Measurements from ENCODE around the gene EMP3. TPM values are rescaled to one million over a fixed set of nuclear protein-coding genes. Genes with fewer than 3 reads are reported as not detected.

Gene EMP3
- total RNA-seq, 1 donor from 2014 or later: 277 TPM

DNA sequence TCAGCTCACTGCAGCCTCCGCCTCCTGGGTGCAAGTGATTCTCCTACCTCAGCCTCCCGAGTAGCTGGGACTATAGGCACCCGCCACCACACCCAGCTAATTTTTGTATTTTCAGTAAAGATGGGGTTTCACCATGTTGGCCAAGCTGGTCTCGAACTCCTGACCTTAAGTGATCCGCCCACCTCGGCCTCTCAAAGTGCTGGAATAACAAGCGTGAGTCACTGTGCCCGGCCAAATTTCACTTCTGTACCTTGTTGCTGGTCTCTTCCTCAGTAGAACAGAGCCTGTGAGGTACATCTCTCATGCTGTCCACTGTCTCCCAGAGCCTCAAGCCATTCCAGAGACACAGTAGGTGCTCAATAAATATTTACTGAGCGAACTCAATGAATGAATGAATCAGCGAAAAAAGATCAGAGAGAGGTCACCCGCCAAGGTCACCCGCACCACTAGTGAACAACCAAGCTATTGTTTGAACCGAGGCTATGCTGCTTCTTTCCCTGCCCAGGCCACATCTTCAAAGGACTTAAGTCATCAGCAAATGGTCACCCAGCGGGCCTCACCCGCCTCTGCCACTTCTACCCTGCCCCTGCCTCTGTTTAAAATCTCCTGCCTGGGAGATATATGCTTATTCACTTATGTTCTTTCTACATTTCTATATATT, 29.1 kb downstream of the EMP3 start:
- TF ChIP-seq, protein P1, sequence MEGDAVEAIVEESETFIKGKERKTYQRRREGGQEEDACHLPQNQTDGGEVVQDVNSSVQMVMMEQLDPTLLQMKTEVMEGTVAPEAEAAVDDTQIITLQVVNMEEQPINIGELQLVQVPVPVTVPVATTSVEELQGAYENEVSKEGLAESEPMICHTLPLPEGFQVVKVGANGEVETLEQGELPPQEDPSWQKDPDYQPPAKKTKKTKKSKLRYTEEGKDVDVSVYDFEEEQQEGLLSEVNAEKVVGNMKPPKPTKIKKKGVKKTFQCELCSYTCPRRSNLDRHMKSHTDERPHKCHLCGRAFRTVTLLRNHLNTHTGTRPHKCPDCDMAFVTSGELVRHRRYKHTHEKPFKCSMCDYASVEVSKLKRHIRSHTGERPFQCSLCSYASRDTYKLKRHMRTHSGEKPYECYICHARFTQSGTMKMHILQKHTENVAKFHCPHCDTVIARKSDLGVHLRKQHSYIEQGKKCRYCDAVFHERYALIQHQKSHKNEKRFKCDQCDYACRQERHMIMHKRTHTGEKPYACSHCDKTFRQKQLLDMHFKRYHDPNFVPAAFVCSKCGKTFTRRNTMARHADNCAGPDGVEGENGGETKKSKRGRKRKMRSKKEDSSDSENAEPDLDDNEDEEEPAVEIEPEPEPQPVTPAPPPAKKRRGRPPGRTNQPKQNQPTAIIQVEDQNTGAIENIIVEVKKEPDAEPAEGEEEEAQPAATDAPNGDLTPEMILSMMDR (IDR thresholded peaks at IDR 0.05): no peak
- H3K27ac Mint-ChIP-seq (ENCODE audit: unreplicated experiment): no peak overlapping the region
- H3K4me3 Mint-ChIP-seq (ENCODE audit: unreplicated experiment): no peak overlapping the region
- DNase-seq (ENCODE audit: low spot score): no peak
- H3K27me3 Mint-ChIP-seq (ENCODE audit: low read depth): no peaks in the 10 kb centered on the region
- no peaks in the 10 kb centered on the region for H3K36me3 Mint-ChIP-seq (ENCODE audit: low read depth)
- H3K9me3 Mint-ChIP-seq (ENCODE audit: low read depth): no peaks in the 10 kb centered on the region
- peaks cover 6% of the 10 kb centered on the region for H3K4me1 Mint-ChIP-seq (ENCODE audit: low read depth)

- Mint-ChIP-seq H3K9me3 (ENCODE audit: low read depth) (no peaks in the 10 kb centered on the region), H3K27ac (ENCODE audit: unreplicated experiment) (no peak overlapping the region), H3K27me3 (ENCODE audit: low read depth) (no peaks in the 10 kb centered on the region), H3K4me1 (ENCODE audit: low read depth) (peaks cover 6% of the 10 kb centered on the region), H3K4me3 (ENCODE audit: unreplicated experiment) (no peak overlapping the region), H3K36me3 (ENCODE audit: low read depth) (no peaks in the 10 kb centered on the region)
- TF ChIP-seq, protein P1 (IDR thresholded peaks at IDR 0.05): no peak
- DNase-seq (ENCODE audit: low spot score): no peak
These were observed 30.1 kb downstream of the EMP3 start for GRCh38 chr19:48355365-48355954.

GRCh38 chr19:48359123-48359522, 33.8 kb downstream of the EMP3 start:
- Mint-ChIP-seq H3K4me1 (ENCODE audit: low read depth) (peaks cover 11% of the 10 kb centered on the region), H3K4me3 (ENCODE audit: unreplicated experiment) (no peak overlapping the region), H3K27ac (ENCODE audit: unreplicated experiment) (no peak overlapping the region), H3K27me3 (ENCODE audit: low read depth) (no peaks in the 10 kb centered on the region), H3K36me3 (ENCODE audit: low read depth) (no peaks in the 10 kb centered on the region), H3K9me3 (ENCODE audit: low read depth) (no peaks in the 10 kb centered on the region)
- DNase-seq (ENCODE audit: low spot score): no peak
- TF ChIP-seq, protein P1 (IDR thresholded peaks at IDR 0.05): no peak

- Mint-ChIP-seq H3K9me3 (ENCODE audit: low read depth) (no peaks in the 10 kb centered on the region), H3K36me3 (ENCODE audit: low read depth) (no peaks in the 10 kb centered on the region), H3K27ac (ENCODE audit: unreplicated experiment) (peak overlapping the region; percentile 27), H3K4me3 (ENCODE audit: unreplicated experiment) (no peak overlapping the region), H3K27me3 (ENCODE audit: low read depth) (no peaks in the 10 kb centered on the region), H3K4me1 (ENCODE audit: low read depth) (peaks cover 10% of the 10 kb centered on the region)
- TF ChIP-seq, protein P1 (IDR thresholded peaks at IDR 0.05): no peak
- no peak for DNase-seq (ENCODE audit: low spot score)
These were observed 36.6 kb downstream of the EMP3 start for GRCh38 chr19:48361912-48362311.

- TF ChIP-seq, protein P1 (IDR thresholded peaks at IDR 0.05): no peak
- DNase-seq (ENCODE audit: low spot score): peak; percentile 99
- Mint-ChIP-seq H3K4me1 (ENCODE audit: low read depth) (peaks cover 8% of the 10 kb centered on the region), H3K9me3 (ENCODE audit: low read depth) (no peaks in the 10 kb centered on the region), H3K36me3 (ENCODE audit: low read depth) (no peaks in the 10 kb centered on the region), H3K4me3 (ENCODE audit: unreplicated experiment) (peak overlapping the region; percentile 77), H3K27me3 (ENCODE audit: low read depth) (no peaks in the 10 kb centered on the region), H3K27ac (ENCODE audit: unreplicated experiment) (peak overlapping the region; percentile 92)
These were observed 37.6 kb downstream of the EMP3 start for GRCh38 chr19:48362716-48363499.
